ENCODE results near the gene FAM136A.
"Not testable (repeated sequence)": the region's sequence is repeated elsewhere in the genome, so short reads cannot be mapped to it uniquely, and the experiment has no call there.

Gene FAM136A

DNA sequence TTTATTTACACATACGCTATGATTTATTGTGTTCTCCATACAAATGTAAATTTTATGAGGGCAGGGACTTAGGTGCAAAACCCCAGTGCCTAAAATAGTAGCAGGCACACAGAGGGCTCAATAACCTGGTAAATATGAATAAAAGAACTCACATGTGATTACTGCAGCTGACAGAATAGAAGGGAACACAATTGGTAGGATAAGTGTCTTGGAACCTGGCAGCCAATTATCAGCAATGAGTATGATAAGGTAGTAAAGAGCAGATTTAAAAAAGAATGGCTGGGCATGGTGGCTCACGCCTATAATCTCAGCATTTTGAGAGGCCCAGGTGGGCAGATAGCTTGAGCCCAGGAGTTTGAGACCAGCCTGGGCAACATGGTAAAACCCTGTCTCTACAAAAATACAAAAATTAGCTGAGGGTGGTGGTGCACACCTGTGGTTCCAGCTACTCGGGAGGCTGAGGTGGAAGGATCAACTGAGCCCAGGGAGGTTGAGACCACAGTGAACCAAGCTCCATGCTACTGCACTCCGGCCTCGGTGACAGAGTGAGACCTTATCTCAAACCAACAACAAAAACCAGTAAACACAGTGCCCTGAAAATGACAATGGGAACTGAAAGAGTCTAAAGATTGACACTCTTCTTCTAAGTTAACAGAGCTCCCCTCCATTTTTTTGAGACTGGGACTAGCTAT lies 18.2 kb downstream of the FAM136A start:
- no peak for DNase-seq

DNA sequence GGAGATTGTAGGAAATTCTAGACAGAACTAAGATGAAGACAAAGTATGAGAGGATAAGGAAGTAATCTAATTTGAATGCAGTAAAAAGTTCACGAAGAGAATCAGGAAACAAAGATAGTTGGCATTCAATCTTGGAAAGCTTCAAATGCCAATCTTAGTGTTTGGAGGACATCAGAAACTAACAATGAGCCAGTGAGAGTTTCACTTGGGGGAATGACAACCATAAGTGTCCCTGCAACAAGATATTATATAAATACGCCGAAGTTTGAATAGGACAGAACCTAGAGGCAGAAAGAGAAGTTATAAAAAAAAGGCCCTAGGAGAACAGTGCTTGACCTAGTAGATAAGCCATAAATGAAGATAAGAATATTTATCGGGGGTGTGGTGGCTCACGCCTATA lies 19.4 kb downstream of the FAM136A start:
- no peak for DNase-seq

DNA sequence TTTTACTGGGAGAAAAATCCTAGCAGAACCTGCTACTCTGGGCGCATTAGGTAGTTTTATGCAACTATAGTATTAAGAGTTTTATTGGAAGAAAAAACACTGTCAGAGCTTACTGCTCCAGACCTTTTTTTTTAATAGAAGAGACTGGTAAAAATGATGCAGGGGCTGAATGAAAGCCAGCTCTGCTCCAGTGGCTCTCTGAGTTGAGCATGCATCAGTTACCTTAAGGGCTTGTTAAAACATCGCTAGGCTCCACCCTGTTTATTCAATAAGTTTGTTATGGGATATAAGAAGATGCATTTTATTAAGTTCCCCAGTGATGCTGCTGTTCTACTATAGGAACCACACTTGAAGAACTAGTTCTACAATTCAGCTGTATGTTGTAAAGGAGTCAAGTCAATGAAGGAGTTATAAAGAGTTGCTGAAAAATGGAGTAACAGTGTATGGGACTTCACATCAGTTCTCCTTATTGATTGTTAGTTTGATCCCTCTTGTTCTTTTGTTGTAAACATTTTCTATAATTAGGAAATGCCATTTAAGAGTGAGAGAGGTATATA lies 21.5 kb downstream of the FAM136A start:
- DNase-seq, result no peak

DNA sequence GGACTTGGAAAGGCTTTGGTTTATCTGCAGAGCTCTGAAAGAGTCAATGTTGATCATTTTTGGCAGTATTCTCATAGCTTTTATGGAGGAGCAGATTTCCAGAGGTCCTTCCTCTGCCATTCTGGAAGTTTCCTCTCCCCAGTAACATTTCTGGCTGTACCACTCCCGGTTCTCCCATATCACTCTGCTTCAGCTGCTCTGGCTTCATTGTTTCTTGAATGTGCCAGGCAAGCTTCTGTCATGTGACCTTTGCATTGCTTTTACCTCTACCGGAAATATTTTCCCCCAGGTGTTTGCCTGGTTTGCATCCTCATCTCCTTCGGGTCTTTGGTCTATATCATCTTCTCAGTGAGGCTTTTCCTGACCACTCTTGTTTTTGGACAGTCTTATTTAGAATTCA lies 31.5 kb downstream of the FAM136A start:
- no peak for DNase-seq

DNA sequence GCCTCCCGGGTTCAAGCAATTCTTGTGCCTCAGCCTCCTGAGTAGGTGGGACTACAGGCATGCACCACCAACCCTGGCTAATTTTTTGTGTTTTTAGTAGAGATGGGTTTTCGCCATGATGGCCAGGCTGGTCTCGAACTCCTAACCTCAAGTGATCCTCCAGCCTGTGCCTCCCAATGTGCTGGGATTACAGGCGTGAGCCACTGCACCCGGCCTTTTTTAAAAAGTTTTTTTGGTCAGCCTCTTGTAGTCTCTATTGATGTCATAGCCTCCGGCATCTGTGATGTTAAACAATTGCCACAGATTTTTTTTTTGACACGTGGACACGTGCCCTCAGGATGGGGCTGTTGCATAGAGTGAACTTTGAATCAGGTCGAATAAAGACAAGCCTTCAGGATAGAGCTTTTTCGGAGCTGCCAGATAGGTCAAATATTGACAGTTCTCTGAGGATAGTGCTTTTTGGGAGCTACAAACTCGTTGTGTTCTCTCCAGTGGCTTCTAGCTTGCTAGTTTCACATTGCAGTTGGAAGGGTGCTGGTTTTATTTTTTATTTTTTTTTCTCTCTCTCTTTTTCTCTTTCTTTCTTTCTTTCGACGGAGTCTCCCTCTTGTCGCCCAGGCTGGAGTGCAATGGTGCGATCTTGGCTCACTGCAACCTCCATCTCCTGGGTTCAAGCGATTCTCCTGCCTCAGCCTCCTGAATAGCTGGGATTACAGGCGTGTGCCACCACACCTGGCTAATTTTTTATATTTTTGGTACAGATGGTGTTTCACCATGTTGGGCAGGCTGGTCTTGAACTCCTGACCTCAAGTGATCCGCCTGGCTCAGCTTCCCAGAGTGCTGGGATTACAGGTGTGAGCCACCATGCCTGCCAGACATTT lies 32.2 kb downstream of the FAM136A start:
- DNase-seq, result not testable (repeated sequence)

DNA sequence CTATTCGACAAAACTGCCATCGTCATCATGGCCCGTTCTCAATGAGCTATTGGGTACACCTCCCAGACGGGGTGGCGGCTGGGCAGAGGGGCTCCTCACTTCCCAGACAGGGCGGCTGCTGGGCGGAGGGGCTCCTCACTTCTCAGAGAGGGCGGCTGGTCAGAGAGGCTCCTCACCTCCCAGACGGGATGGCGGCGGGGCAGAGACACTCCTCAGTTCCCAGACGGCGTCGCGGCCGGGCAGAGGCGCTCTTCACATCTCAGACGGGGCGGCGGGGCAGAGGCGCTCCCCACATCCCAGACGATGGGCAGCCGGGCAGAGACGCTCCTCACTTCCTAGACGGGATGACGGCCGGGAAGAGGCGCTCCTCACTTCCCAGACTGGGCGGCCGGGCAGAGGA lies 34.9 kb downstream of the FAM136A start:
- DNase-seq, result not testable (repeated sequence)

DNA sequence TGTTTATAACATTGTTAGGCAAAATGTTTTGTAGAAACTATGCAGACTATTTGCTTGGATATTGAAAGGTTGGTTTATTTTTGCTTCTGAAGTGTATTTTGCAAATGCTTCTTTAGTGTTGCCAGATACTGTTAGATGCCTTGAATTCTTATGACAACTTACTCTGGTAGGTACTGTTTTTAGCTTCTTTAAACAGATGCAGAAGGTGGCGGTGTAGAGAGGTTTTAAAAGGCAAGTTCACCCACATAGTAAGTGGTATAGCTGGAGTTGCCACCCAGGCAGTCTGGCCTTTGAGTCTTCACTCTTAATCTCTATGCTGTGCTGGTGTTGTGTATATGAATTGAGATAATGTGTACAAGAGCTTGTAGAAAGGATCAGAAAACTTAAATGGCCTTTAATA lies 40.4 kb downstream of the FAM136A start:
- DNase-seq, result no peak

DNA sequence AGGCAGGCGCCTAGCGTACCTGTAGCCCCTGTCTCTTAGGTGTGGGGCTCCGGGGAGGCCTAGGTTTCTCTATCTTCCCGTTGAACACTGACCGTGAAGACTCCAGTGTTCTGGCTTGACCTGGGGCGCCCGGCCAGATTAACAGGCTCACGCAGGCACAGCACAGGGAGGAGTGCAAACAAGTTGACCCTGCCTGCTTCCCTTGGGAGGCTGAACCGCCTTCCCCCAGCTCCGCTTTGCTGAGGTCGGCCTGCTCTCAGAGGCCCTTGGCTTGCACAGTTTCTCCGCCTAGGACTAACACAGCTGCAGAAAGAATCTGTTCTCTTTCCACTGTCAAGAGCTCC lies 43.4 kb downstream of the FAM136A start:
- DNase-seq, result no peak

DNA sequence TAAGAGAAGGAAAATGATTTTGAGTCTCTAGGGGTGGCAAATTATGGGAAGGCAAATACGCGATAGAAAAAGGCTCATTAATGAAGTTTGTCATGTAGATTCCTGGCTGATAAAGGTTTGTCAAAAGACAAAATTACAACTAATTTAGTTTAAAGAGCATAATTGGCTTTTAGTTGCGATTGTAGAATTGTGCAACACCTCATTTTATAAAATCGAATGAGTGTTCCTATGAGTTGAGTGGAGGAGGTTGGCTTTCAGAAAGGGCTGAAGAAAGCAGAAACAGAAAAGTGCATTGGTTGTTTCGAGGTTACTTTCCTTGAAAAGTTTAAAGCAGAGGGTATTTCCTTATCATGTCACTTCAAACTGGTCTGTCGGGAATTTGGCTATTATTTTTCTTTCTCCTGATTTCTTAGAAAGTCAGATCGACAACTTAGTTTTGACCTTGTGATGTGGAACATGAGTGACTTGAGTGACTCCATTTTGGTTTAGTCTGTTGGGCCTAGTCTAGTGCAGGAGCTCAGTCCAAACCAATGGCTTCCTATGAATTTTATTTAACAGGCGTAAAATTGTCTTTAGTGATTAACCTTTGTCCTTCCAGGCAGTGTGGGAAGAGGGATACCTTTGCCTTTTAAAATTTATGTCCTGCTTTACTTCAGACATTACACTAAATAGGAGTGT lies 46.1 kb downstream of the FAM136A start:
- DNase-seq, result no peak

DNA sequence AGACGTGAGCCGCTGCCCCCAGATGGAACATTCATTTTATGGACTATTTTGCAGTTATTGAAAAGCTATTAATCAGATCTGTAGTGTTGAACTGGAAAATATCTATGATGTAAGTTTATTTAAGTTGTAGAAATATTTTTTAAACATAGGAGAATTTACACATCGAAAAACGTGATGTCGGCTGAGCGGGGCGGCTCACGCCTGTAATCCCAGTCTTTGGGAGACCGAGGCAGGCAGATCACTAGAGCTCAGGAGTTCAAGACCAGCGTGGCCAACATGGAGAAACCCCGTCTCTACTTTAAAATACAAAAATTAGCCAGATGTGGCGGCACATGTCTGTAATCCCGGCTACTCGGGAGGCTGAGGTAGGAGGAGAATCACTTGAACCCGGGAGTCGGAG lies 51.4 kb downstream of the FAM136A start:
- DNase-seq, result no peak

DNA sequence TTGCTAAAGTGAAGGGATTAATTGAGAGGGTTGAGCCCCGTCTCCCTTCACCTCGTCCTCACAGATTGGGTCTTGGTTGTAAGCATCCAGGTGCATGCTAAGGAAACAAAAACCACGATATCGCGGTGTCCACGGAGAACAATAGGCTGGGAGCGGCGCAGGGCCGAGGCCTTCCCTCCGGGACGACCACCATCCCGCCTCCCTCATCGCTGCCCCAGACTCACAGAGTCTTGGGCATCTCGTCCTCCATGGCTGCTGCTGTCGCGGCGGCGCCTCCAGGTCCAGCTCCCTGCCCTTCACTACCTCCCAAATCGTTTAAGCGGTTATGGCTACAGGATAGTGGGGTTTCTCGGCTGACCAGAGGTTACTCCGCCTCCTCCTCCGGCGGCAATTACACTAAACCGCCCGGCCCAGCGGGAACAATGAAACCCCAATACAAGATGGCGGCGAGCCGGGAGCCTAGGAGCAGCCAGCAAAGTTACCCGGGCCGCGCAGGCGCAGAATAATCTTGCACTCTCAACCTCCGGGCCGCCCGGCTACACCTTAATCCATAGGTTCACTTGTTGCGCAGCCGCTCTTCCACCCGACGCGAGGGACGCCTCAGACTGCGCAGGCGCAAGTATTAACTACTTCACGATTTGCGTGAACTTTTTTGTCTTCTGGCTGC lies 53.6 kb downstream of the FAM136A start, which contains the start of gene TIA1:
Gene TIA1, minus strand, starts transcription at position 448 of the 667 bp plus-strand sequence. Its CDS starts 198 bp downstream, at position 250.
- peak; percentile 99 for DNase-seq

DNA sequence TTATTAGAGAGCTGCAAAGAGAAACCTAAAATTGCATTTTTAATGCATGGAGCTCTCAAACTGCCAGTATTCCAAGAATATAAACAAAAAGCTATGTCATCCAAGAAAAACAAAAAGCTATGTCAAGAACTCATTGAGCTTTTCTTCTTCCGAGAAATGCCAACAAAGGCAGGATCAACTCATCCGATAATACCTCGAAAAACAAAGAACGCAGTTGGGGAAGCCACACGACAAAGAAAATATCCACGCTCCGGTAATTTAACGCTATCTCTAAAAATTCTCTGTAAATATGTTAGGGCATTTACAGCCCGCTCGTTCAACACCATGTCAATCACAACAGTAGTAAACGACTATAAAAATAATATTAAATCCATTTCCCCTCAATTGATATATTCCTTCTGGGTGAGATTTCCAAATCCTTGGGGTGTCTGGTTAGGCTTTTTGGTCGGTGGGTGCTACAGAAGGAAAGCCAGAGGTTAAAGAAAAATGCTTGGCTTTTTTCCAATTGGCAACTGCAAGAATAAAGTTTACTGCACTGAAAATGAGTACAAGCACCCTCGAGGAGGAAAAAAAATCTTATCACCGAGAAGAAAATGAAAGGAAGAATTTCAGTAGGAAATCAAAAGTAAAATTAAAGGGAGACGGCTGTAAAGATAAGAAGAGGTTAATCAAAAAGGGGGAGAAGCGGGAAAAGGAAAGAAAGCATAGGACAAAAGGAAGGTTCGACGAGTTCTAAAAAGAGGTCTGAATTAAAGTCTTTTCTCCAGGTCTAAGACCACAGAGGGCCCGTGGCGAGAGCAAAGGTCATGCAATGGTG lies 54.3 kb downstream of the FAM136A start:
- DNase-seq, result no peak

Data from KG1 (cell line).